Adipose tissue (tissue), 3 donors: ENCODE measurements around the gene SH3RF3. TPM values are rescaled to one million over a fixed set of nuclear protein-coding genes. Genes with fewer than 3 reads are reported as not detected.
"Not testable (repeated sequence)": the region's sequence is repeated elsewhere in the genome, so short reads cannot be mapped to it uniquely, and the experiment has no call there.

ENCODE experiments used
- H3K27ac ChIP-seq: one replicate; pipeline ENCODE4 v1.5.1; 2013; ENCODE audit warnings: low read depth, low read length
- WGBS, 3 donors: extraction: QIAGEN DNeasy Blood & Tissue Kit; methylation state at CpG; one replicate each; pipeline ENCODE4 v1.1.7; 2013; 5-methylcytosine and 5-hydroxymethylcytosine counted together
- polyA plus RNA-seq, 3 donors: library from polyadenylated mRNA; stranded (reverse); fragments of 200-250 nt; gene quantifications; one replicate each; pipeline ENCODE4 v1.2.3, GENCODE V29; 2013
- donor health status: healthy with polysubstance abuse.
- donor health status: Bipolar disorder and iron deficiency.
- donor health status: healthy.

Gene SH3RF3
- polyA plus RNA-seq, 3 donors, result 1.2 to 6.5 (median 5.4) TPM

DNA sequence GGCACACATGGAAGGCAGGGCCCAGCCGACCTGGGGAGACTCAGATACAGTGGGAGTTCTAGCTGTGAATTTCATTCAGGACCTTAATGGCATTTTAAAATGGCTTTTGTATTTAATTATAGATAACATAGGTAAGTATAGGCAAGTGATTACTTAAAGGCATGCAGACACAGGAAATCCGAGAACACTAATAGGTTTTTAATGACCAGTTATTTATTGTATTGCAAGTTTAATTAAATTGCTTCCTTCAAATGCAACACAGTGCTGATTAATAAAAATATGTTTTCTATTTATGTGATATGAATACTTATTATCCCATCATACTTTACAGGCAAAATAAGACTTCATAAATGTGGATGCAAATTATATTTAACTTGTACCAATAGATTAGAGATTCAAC lies 19.7 kb upstream of the SH3RF3 start:
- 72 to 91% (median 89%) methylated on average over 2 of the region's 2 CpGs for WGBS, 3 donors
- H3K27ac ChIP-seq, result no peak overlapping the region

DNA sequence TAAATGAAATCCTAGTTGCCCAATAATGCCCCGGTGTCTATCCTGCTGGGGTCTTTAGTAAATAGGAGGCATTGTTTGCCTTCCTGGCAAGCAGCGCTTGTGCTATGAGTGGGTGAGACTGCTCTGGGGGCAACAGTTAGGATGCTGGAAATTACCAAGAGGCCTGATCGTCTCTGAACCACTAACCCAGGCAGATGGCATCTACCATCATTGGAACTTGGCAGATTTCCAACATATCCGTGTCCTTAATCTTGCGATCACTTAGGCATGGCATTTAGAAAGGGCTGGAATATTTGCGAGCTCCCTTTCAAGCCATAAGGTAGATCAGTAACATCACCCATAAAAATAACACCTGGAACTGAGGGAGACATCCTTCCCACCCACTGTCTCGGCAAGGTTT lies 18.8 kb upstream of the SH3RF3 start:
- WGBS, 3 donors, result 54 to 81% (median 78%) methylated on average over 7 of the region's 7 CpGs

DNA sequence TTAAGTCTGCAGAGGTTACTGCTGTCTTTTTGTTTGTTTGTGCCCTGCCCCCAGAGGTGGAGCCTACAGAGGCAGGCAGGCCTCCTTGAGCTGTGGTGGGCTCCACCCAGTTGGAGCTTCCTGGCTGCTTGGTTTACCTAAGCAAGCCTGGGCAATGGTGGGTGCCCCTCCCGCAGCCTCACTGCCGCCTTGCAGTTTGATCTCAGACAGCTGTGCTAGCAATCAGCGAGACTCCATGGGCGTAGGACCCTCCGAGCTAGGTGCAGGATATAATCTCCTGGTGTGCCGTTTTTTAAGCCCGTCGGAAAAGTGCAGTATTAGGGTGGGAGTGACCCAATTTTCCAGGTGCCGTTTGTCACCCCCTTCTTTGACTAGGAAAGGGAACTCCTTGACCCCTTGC lies 11.8 kb upstream of the SH3RF3 start:
- H3K27ac ChIP-seq, result not testable (repeated sequence)
- 92 to 95% (median 94%) methylated on average over 9 of the region's 9 CpGs for WGBS, 3 donors

More for the DNA sequence above, 18.8 kb upstream of the SH3RF3 start:
- H3K27ac ChIP-seq, result no peak overlapping the region

DNA sequence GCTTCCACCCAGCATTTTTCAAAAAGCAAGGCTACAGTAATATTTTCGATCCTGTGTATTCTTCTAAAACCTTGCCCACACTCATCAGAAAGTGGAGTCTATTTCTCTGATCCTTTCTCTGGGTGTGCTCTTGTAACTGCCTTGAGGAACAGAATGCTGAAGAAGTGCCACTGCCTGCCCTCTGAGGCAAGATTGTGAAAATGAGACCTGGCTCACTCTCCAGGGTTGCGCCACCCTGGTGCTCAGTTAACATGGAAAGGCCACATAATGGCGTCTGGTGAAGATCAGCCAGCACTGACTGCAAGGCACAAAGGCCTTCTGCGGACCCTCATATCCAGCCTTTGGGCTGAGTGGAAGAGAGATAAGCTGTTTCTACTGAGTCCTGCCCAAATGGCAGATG lies 11.2 kb upstream of the SH3RF3 start:
- WGBS, 3 donors, result 85 to 88% (median 86%) methylated on average over 4 of the region's 4 CpGs

DNA sequence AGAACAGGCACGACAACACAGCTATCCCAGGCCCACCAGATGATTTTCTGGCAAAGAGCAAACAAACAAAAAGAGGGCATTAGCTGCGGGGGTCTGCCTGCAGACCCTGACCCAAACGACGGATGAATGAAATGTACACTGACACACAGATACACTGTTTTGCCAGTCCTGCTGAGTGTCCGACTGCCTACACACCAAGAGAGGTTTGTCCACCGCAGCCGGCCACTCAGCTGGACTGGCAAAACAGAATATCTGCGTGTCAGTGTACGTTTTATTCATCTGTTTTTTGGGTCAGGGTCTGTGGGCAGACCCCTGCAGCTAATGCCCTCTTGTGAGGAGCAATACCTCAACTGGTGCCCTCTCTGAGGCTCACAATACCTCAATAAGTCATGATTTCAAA lies 10.7 kb upstream of the SH3RF3 start:
- 84 to 95% (median 93%) methylated on average over 9 of the region's 9 CpGs for WGBS, 3 donors
- H3K27ac ChIP-seq, result no peak overlapping the region

More for the DNA sequence above, 11.2 kb upstream of the SH3RF3 start:
- no peak overlapping the region for H3K27ac ChIP-seq

DNA sequence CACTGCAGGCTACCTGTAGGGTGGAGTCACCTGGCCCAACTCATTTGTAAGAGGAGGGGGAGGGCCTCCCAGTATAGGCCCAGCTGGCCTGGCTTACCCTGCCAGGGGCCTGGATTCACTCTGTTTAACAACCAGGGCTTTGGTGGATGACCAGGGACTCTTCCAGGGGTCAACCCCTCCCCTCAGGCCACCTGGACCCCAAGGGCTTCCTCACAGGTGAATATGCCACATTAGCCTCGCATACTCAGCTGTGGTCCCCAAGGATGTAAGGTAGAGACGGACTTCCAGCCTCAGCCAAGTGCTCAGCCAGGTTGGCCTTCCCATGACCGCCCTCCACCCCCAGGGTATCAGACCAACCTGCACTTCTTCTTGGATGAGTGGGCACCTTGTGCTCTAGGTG lies 8.8 kb upstream of the SH3RF3 start:
- no peak overlapping the region for H3K27ac ChIP-seq
- 91 to 92% (median 92%) methylated on average over 3 of the region's 3 CpGs for WGBS, 3 donors

DNA sequence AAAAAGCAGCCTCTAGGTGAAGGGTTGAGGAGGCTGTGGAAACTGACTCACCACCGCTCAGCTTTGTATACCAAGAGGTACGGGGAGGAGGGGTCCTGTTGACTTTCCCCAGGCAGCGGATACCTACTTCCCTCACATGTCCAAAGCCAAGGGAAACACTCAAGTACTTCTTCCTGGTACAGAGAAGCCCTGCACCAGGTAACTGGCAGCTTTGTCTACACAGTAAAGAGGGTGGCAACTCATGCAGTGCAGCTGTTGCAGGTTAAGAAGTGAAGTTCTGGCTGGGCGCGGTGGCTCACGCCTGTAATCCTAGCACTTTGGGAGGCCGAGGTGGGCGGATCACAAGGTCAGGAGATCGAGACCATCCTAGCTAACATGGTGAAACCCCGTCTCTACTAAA lies 8.3 kb upstream of the SH3RF3 start:
- WGBS, 3 donors, result 77 to 91% (median 90%) methylated on average over 10 of the region's 10 CpGs
- not testable (repeated sequence) for H3K27ac ChIP-seq

DNA sequence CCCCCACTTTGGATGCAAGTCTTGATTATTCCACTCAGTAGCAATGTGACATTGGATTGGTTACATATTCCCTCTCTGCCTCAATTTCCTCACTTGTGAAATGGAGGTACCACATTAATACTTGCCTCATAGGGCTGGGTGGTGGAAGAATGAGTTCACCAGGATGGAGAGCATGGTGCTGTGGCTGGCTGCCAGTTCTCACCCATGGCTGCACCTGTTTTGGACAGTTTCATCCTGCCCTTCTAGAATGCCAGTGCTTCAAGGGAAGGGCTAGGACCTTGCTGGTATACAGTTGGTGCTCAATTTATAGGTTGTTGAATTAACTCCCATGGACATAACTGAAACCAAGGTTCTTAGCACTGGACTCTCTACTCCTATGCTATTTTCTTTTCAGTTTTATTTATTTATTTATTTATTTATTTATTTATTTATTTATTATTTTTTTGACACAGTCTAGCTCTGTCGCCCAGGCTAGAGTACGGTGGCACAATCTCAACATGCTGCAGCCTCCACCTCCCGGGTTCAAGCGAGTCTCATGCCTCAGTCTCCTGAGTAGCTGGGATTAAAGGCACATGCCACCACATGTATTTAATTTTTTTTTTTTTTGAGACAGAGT lies 5.3 kb upstream of the SH3RF3 start:
- 91 to 97% (median 96%) methylated on average over 4 of the region's 4 CpGs for WGBS, 3 donors

DNA sequence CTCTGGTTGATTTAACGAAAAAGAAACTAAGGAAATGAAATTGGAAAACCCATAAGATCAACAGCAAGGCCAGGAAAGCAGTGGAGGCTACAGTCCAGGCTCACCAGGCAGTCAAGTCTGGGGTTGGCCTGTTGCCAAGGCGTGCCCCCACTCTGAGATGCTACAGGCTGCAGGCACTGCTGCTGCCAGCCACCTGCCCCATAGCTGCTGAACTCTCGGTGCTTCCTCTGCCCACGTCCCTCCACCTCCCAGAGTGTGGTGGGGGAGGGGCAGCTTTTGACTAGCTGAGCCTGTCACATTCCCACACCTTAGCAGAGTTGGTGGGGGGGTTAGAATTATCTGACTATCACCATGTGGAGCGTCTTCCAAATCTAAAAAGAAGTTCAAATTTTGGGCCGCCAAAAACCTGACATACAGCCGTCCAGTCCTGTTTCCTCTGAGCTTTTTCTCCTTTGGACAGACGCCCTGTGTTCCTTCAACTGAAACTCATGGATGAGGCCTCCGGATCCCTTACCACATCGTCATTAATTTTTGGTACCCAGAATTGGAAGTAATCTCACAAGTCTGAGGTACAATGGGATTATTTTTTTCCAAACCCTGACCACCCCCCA lies 3.9 kb upstream of the SH3RF3 start:
- 61 to 66% (median 64%) methylated on average over 10 of the region's 10 CpGs for WGBS, 3 donors
- H3K27ac ChIP-seq, result no peak overlapping the region

More for the DNA sequence above, 5.3 kb upstream of the SH3RF3 start:
- no peak overlapping the region for H3K27ac ChIP-seq

DNA sequence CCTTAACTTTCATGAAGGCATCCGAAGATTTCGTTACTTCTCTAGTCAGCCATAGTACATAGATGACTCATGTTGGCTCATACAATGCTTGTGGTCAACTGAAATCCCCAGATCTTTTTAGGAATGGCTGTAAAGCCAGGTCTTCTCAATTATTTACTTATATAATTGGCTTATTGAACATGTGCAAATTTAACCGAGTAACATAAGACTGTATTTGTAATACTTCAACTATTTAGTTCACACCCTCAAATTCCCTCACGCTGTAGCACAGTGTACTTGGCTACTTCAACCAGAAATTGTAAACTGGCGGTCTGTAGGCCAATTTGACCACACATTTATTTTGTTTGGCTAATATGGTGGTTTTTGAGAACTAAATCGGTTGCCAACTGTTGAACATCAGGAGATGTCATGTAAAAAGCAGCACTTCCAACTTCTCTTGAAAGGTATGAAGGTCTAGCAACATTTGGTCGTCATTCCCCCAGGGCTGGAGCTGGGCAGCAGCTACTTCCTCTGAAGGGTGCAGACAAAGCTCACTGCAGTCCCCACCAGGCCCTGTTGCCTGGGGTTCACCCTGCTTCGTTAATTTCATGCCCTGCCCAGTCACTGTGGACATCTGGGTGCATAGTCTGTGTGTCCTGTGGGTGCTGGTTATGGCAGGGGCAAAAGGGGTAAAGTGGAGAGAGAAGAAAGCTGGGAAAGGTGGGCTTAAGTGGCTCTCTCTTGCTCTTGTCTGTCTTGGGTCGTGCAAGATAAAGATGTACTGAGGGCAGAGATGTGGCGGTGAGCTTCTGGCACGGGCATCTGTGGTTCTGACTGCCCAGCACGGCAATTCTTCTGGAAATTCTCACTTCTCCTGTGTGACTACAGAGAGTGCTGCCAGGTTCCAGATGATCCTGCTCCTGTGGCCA lies 3.2 kb upstream of the SH3RF3 start:
- no peak overlapping the region for H3K27ac ChIP-seq
- 74 to 81% (median 76%) methylated on average over 12 of the region's 12 CpGs for WGBS, 3 donors

DNA sequence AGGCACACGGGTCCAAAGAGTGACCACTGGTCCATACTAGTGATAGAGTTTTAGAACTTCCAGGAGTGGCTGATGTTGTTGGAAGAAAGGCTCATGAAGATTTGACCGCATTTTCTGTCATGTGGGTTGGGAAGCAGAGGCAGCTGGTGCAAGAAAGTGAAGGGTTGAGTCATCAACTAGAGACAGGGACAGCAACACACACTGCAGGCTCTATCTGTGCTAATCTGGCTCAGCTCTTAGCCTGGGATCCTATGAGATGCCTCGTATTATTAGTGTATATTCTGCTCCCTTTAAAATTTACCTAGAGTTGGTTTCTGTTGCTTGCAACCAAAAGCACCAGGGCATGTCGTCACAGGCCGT lies 2.5 kb upstream of the SH3RF3 start:
- 76 to 86% (median 86%) methylated on average over 5 of the region's 5 CpGs for WGBS, 3 donors
- no peak overlapping the region for H3K27ac ChIP-seq

DNA sequence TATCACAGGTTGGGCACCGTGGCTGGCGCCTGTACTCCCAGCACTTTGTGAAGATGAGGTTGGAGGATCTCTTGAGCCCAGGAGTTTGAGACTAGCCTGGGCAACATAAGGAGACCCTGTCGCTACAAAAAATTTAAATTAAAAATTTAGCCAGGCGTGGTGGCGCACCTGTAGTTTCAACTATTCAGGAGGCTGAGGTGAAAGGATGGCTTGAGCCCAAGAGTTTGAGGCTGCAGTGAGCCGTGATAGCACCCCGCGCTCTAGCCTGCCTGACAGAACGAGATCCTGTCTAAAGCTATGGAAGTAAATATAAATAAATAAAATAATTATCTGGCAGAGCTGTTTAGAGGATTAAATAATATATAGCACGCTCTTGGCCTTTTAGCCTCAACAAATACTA lies 1.4 kb upstream of the SH3RF3 start:
- WGBS, 3 donors, result 75 to 81% (median 79%) methylated on average over 10 of the region's 10 CpGs
- H3K27ac ChIP-seq, result no peak overlapping the region

DNA sequence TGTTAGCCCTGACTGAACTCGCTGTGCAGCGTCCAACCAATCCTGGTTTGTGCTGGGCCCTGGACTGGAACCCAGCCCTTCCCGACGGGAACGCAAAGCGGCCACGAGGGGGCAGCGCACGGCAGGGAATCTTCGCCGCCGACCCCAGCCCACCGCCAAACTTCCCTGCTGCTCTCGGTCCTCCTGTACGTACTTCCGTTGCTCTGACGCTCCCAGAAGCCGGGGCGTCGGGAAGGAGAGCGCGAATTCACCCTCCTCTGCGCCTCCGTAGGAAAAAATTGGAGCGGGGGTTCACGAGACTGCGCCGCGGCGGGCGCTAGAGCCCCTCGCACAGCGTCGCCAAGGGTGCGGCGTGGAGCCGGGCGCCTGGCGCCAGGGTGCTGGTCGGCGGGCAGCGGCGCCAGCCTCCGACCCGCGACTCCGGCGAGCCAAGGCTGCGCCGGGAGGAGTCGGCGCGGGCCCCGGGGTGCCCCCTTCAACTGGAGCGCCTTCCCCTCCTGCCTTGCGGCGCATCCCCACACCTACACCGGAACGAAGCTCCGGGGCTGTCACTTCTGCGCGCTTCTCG lies 873 bp upstream of the SH3RF3 start:
- H3K27ac ChIP-seq, result no peak overlapping the region
- 0 to 1% (median 0%) methylated on average over 59 to 63 of the region's 63 CpGs for WGBS, 3 donors

DNA sequence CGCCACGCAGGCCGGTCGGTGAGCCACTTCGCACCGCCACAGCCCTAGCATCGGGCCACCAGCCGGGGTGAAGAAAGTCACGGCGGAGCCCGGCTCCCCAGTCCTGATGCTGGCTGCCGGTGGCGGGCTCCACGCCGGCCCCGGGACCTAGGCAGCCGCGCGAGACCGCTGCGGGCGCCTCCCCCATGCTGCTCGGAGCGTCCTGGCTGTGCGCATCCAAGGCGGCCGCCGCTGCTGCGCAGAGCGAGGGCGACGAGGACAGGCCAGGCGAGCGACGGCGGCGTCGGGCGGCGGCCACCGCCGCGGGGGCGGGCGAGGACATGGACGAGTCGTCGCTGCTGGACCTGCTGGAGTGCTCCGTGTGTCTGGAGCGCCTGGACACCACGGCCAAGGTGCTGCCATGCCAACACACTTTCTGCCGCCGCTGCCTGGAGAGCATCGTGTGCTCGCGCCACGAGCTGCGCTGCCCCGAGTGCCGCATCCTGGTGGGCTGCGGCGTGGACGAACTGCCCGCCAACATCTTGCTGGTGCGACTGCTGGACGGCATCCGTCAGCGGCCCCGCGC lies 433 bp downstream of the SH3RF3 start:
- WGBS, 3 donors, result 0 to 1% (median 1%) methylated on average over 66 to 70 of the region's 70 CpGs
- H3K27ac ChIP-seq, result no peak overlapping the region

DNA sequence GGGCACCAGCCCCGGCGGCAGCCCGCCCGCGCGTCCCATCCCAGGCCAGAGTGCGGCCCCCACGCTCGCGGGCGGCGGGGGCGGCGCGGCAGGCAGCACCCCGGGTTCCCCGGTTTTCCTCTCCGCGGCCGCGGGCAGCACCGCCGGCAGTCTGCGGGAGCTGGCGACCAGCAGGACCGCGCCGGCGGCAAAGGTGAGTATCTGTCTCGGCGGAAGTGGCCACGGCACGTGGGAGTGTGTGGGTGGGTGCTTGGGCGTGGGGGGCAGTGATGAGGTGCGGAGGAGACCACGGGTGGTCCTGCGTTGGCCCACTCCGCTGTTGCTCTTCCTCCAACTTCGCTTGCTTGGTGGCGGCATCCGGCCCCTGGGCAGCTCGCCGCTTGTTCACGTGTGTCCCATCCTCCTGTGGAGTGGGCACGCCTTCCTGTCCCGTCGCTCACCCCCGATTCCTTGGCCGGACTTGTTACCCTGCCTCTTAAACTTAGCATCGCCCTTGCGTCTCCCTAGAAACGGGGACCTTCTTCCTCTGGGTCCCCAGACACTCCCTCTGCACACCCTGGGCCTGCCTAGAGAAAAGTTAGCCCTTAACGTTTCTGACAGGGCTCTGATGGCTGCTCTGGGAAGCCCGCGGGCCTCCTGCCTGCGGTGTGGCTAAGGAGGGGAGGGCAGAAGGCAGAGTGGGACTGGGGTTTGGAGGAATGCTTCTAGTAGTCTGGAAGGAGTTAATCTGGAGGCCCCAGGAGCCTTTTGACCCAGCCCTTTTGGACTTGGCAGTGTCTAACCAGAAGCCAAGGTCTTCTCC lies 1.1 kb downstream of the SH3RF3 start:
- no peak overlapping the region for H3K27ac ChIP-seq
- 6 to 24% (median 15%) methylated on average over 45 to 56 of the region's 56 CpGs for WGBS, 3 donors

DNA sequence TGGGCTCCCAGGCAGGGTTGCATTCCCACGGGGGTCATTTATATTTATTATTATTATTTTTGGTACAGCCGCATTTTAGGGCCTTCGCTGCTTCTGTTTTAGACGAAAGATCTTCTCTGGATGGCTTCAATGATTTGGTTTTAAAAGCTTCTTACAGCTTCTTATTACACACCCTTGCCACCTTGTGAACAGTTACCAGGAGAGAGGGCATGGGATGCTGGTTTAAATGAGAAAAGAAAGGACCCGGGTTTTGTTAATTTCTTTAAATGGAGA lies 1.7 kb downstream of the SH3RF3 start:
- no peak overlapping the region for H3K27ac ChIP-seq
- WGBS, 3 donors, result 55 to 61% (median 57%) methylated on average over 5 of the region's 5 CpGs

DNA sequence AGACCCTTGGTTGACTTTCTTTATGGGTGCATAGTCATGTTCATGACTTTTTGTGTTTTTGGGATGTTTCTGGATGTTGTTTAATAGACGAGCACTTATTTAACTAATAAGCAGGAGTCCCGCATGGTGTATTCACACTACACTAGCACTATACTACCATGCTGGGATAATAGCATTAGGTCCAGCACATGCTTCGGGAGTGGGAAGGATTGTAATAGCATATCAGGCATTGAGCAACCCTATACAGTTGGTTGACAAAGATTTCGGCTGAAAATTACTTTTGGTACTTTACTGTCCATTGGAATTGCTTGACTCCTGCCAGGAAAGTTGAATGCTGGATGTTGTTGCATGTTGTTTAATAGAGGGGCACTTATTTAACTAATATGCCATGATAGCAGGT lies 2.8 kb downstream of the SH3RF3 start:
- WGBS, 3 donors, result 80 to 92% (median 86%) methylated on average over 4 of the region's 4 CpGs
- no peak overlapping the region for H3K27ac ChIP-seq

DNA sequence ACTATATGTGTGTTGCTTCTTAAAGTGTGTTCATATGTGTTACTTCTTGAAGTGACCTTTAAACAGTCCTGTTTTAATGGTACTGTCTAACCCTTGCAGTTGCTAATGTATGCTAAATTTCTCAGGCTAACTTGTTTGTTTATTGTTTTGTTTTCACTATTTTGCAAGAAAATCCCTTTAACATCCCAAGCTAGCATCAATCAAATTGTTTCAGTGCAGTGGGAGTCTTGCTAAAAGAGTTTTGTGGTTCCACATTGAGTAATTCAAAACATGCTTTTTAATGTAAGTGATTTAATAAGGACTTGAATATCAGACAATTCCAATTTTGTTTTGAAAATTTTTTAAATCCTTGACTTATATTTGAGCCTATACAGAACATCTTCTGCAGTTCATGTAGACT lies 3.6 kb downstream of the SH3RF3 start:
- H3K27ac ChIP-seq, result no peak overlapping the region
